K562 (cell line): Measurements from ENCODE around the gene DEPDC1.

Experiments used
- ATF3 ChIP-seq, 2 experiments: fragments of 450-650 bp in 1 of 2; sonication (generic) in 1 of 2; formaldehyde crosslinking in 1 of 2; IDR thresholded peaks in 1 of 2; conservative IDR thresholded peaks in 1 of 2; 2 replicates each; pipeline versions ENCODE4 v1.6.1 to v1.8.1; 2016 to 2023; ENCODE audit warnings: mild to moderate bottlenecking in 2 of 2, moderate library complexity in 2 of 2, inconsistent platforms in 1 of 2, missing genetic modification reagents in 1 of 2
- JUNB ChIP-seq: fragments of 450-650 bp; formaldehyde crosslinking; conservative IDR thresholded peaks from 2 replicates; pipeline ENCODE4 v1.4.0; 2020; ENCODE audit warnings: mild to moderate bottlenecking
- MAX ChIP-seq: sonication (generic); formaldehyde crosslinking; IDR thresholded peaks from 2 replicates; pipeline ENCODE4 v1.9.0; 2022; ENCODE audit warnings: mild to moderate bottlenecking, missing genetic modification reagents
- NR2F6 ChIP-seq: fragments of 450-650 bp; formaldehyde crosslinking; IDR thresholded peaks from 2 replicates; pipeline ENCODE4 v1.4.0; 2020; ENCODE audit warnings: mild to moderate bottlenecking
- NR3C1 ChIP-seq: sonication (generic); formaldehyde crosslinking; IDR thresholded peaks from 2 replicates; pipeline ENCODE4 v1.8.1; 2022; ENCODE audit warnings: missing genetic modification reagents
- POLR3A ChIP-seq: IDR thresholded peaks from 2 replicates; pipeline ENCODE4 v1.6.1; 2011; ENCODE audit warnings: borderline replicate concordance, mild to moderate bottlenecking, moderate library complexity; ENCODE audit not compliant: insufficient read length, insufficient read depth; ENCODE audit errors: extremely low read depth
- SREBF2 ChIP-seq: sonication (generic); formaldehyde crosslinking; IDR thresholded peaks from 2 replicates; pipeline ENCODE4 v1.4.0; 2020; ENCODE audit warnings: mild to moderate bottlenecking, missing genetic modification reagents
- TF ChIP-seq, protein P1 (sequence below): sonication (generic); formaldehyde crosslinking; IDR thresholded peaks from 2 replicates; pipeline ENCODE4 v1.8.0; 2022; ENCODE audit warnings: missing genetic modification reagents, mild to moderate bottlenecking, borderline replicate concordance

DNA sequence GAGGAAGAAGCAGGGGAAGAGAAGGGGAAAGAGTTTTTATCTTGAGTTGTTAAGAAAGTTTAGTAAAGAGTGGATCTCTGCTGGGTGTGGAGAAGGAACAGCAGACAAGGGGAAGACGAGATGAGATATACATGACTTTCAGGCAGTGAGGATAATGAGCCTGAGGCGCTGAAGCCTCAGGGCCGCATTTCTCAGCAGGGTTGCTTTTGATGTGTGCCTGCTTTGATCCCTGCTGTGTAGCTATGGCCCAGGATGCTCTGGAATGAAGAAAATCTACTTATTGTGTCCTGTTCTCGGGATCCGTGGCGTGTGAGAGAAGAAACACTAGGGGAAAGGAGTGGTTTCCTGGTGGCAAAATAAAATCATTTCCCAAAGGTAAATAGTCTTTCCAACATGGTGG is 32.0 kb downstream of the DEPDC1 start:
- TF ChIP-seq SREBF2 (CRISPR knock-in tag) (no peak), JUNB (CRISPR knock-in tag) (no peak), MAX (CRISPR knock-in tag) (no peak), POLR3A (no peak), NR3C1 (no peak), NR2F6 (no peak), ATF3 (IDR thresholded peaks at IDR 0.05) (no peak), ATF3 (CRISPR knock-in tag; conservative IDR thresholded peaks at IDR 0.05) (no peak)
- TF ChIP-seq, protein P1, sequence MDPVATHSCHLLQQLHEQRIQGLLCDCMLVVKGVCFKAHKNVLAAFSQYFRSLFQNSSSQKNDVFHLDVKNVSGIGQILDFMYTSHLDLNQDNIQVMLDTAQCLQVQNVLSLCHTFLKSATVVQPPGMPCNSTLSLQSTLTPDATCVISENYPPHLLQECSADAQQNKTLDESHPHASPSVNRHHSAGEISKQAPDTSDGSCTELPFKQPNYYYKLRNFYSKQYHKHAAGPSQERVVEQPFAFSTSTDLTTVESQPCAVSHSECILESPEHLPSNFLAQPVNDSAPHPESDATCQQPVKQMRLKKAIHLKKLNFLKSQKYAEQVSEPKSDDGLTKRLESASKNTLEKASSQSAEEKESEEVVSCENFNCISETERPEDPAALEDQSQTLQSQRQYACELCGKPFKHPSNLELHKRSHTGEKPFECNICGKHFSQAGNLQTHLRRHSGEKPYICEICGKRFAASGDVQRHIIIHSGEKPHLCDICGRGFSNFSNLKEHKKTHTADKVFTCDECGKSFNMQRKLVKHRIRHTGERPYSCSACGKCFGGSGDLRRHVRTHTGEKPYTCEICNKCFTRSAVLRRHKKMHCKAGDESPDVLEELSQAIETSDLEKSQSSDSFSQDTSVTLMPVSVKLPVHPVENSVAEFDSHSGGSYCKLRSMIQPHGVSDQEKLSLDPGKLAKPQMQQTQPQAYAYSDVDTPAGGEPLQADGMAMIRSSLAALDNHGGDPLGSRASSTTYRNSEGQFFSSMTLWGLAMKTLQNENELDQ (CRISPR knock-in tag) = no peak
